ENCODE measurements around the gene TCF7. TPM values are rescaled to one million over a fixed set of nuclear protein-coding genes. Genes with fewer than 3 reads are reported as not detected.
A peak's percentile ranks its signal among the peaks of the same experiment; 100 is the strongest.

TCF7 gene
- polyA plus RNA-seq, 1 of the 3 experiments (the other 2 are of a cell fraction), result 2.7 TPM

DNA sequence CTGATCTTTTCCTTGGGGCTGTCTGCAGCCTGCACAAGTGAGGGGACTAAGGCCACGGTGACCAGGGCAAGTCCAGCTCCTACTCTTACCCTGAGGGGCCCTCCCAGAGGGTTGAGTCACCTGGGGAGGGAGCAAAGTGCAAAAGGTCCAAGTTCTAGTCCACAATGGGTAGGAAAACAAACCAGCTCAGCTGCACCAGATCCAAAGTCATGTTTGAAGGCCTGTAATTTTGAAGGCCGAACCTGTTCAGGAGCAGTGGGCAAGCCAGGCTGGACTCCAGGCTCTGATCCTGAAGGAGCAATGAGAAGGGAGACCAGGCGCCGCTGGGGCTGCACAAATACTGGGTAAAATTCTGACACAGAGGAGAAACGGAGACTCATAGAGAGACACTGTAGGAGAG lies 15.8 kb upstream of the TCF7 start:
- POLR2A ChIA-PET, result no interaction called here
- H4K20me1 ChIP-seq (ENCODE audit: insufficient read depth), result no peaks in the 10 kb centered on the region
- no peak overlapping the region for H3K4me2 ChIP-seq
- no peak overlapping the region; a peak in 1 of 4 replicates for H3K27ac ChIP-seq (ENCODE audit: low read depth in 2 of 2, low read length in 1 of 2)
- peaks cover 5% of the 10 kb centered on the region for H3F3A ChIP-seq (replicated peaks; ENCODE audit: insufficient read depth)
- H3K79me2 ChIP-seq (ENCODE audit: insufficient read depth), result no peaks in the 10 kb centered on the region
- no peak overlapping the region for H3K9ac ChIP-seq
- no peak for DNase-seq
- TF ChIP-seq RFX5 (IDR thresholded peaks at IDR 0.05; ENCODE audit: low read length) (no peak), JUND (IDR thresholded peaks at IDR 0.05) (no peak), FOXJ3 (CRISPR knock-in tag; IDR thresholded peaks at IDR 0.05) (no peak), ELF1 (IDR thresholded peaks at IDR 0.05) (no peak), GATA2 (CRISPR knock-in tag; IDR thresholded peaks at IDR 0.05) (no peak), YY1 (IDR thresholded peaks at IDR 0.05; ENCODE audit: low read depth) (no peak), SIN3A (IDR thresholded peaks at IDR 0.05; ENCODE audit: borderline replicate concordance, low read depth, low read length) (no peak), MXI1 (IDR thresholded peaks at IDR 0.05; ENCODE audit: low read depth, low read length) (no peak), CHD2 (IDR thresholded peaks at IDR 0.05; ENCODE audit: low read length, partially characterized antibody) (no peak), FOSL2 (IDR thresholded peaks at IDR 0.05; ENCODE audit: borderline replicate concordance, low read depth) (no peak), RXRA (IDR thresholded peaks at IDR 0.05; ENCODE audit: borderline replicate concordance, low read depth) (no peak)
- 83% methylated on average over 5 of the region's 5 CpGs for WGBS (ENCODE audit: low lambda C conversion rate)
- H3K9me2 ChIP-seq, result no peaks in the 10 kb centered on the region
- H3K27me3 ChIP-seq (ENCODE audit: insufficient read depth), result no peaks in the 10 kb centered on the region
- H3K9me3 ChIP-seq, result no peaks in the 10 kb centered on the region
- H3K36me3 ChIP-seq (replicated peaks in 1 of 2; ENCODE audit: control insufficient read depth in 1 of 2, insufficient read depth in 2 of 2, low read length in 1 of 2), result no peaks in the 10 kb centered on the region
- CTCF ChIA-PET, result interaction anchor here (0.9 to 2.4 kb wide), 4 partner anchors 9 to 59 kb away, joined by 3 to 14 read pairs (median 6); no protein-coding TSS in a partner anchor
- no peak overlapping the region for H2AFZ ChIP-seq (ENCODE audit: low read depth)
- H3K4me3 ChIP-seq (ENCODE audit: low read depth in 2 of 2, low read length in 1 of 2), result no peak overlapping the region
- H3K4me1 ChIP-seq (ENCODE audit: control insufficient read depth in 1 of 2, insufficient read depth in 2 of 2, low read depth in 1 of 2, low read length in 1 of 2), result peaks cover 13 to 51% of the 10 kb centered on the region in 2 experiments

DNA sequence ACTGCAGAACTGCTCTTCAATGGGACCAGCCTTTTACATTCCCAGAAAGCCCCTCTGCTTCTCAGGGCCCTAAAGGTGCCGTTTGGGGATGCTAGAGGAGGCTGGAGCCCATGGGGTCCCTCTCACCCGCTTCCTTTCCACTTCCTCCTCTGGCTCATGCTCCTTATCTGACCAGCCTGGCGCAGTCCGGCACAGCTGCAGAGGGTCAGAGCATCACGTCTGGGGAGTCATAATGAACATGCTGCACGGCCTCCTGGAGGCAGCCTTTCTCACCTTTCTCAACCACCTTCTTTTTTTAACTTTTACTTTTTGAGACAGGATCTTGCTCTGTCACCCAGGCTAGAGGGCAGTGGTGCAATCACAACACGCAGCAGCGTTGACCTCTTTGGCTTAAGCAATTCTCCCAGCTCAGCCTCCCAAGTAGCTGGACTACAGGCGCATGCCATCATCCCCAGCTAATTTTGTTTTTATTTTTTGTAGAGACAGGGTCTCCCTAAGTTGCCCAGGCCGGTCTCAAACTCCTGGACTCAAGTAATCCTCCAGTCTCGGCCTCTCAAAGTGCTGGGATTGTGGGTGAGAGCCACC lies 15.1 kb upstream of the TCF7 start:
- H3K27me3 ChIP-seq (ENCODE audit: insufficient read depth), result no peaks in the 10 kb centered on the region
- POLR2A ChIA-PET, result no interaction called here
- no peaks in the 10 kb centered on the region for H4K20me1 ChIP-seq (ENCODE audit: insufficient read depth)
- H3K9me2 ChIP-seq, result no peaks in the 10 kb centered on the region
- no peak overlapping the region for H3K9ac ChIP-seq
- peaks cover 5% of the 10 kb centered on the region for H3F3A ChIP-seq (replicated peaks; ENCODE audit: insufficient read depth)
- no peak overlapping the region for H3K4me3 ChIP-seq (ENCODE audit: low read depth in 2 of 2, low read length in 1 of 2)
- peaks cover 13 to 54% of the 10 kb centered on the region in 2 experiments for H3K4me1 ChIP-seq (ENCODE audit: control insufficient read depth in 1 of 2, insufficient read depth in 2 of 2, low read depth in 1 of 2, low read length in 1 of 2)
- H3K27ac ChIP-seq (ENCODE audit: low read depth in 2 of 2, low read length in 1 of 2), result peak overlapping the region in 1 of 2 experiments; percentile 82; a peak in 1 of 4 replicates
- H3K79me2 ChIP-seq (ENCODE audit: insufficient read depth), result no peaks in the 10 kb centered on the region
- WGBS (ENCODE audit: low lambda C conversion rate), result 92% methylated on average over 11 of the region's 11 CpGs
- no peak for TF ChIP-seq RAD21 (IDR thresholded peaks at IDR 0.05; ENCODE audit: low read length)
- TF ChIP-seq, protein P1, sequence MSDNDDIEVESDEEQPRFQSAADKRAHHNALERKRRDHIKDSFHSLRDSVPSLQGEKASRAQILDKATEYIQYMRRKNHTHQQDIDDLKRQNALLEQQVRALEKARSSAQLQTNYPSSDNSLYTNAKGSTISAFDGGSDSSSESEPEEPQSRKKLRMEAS (IDR thresholded peaks at IDR 0.05; ENCODE audit: low read depth), result no peak
- H3K9me3 ChIP-seq, result no peaks in the 10 kb centered on the region
- CTCF ChIA-PET, result interaction anchor here (0.8 to 2.8 kb wide), 7 partner anchors 10 to 190 kb away, joined by 3 to 14 read pairs (median 5); partner anchors contain the start of gene TCF7
- no peak for DNase-seq
- no peaks in the 10 kb centered on the region for H3K36me3 ChIP-seq (replicated peaks in 1 of 2; ENCODE audit: control insufficient read depth in 1 of 2, insufficient read depth in 2 of 2, low read length in 1 of 2)
- H3K4me2 ChIP-seq, result no peak overlapping the region
- H2AFZ ChIP-seq (ENCODE audit: low read depth), result no peak overlapping the region

Data from SK-N-SH (cell line).